Activated naive CD8-positive, alpha-beta T cell treated with anti-CD3 and anti-CD28 coated beads for 36 hours (primary cell): Measurements from ENCODE around the gene CCDC167. TPM values are rescaled to one million over a fixed set of nuclear protein-coding genes. Genes with fewer than 3 reads are reported as not detected.

Source experiments
- DNase-seq: peaks from one replicate; pipeline ENCODE4 v3.0.0; 2021
- H3K27ac Mint-ChIP-seq: one replicate; pipeline ENCODE4 v1.8.0; 2022; ENCODE audit warnings: mild to moderate bottlenecking, moderate library complexity, mixed read lengths
- H3K27me3 Mint-ChIP-seq: one replicate; pipeline ENCODE4 v1.8.0; 2022; ENCODE audit warnings: mild to moderate bottlenecking, mixed read lengths
- H3K36me3 Mint-ChIP-seq: one replicate; pipeline ENCODE4 v1.8.0; 2021; ENCODE audit warnings: mild to moderate bottlenecking, mixed read lengths
- H3K4me1 Mint-ChIP-seq: one replicate; pipeline ENCODE4 v1.8.0; 2021; ENCODE audit warnings: mixed read lengths
- H3K4me3 Mint-ChIP-seq: one replicate; pipeline ENCODE4 v1.8.0; 2022; ENCODE audit warnings: mild to moderate bottlenecking, moderate library complexity, mixed read lengths
- H3K9me3 Mint-ChIP-seq: one replicate; pipeline ENCODE4 v1.8.0; 2022; ENCODE audit warnings: mixed read lengths
- total RNA-seq, 2 experiments: library from RNA; stranded (reverse); gene quantifications; one replicate each; pipeline ENCODE4 v1.2.3, GENCODE V29; 2021

Gene CCDC167
- total RNA-seq, 2 experiments from 2014 or later, result 50.0 to 51.0 TPM

- H3K27me3 Mint-ChIP-seq, result no peaks in the 10 kb centered on the region
- peak; percentile 55 for DNase-seq
- H3K9me3 Mint-ChIP-seq, result no peaks in the 10 kb centered on the region
- no peak overlapping the region for H3K27ac Mint-ChIP-seq
- peak overlapping the region; percentile 72 for H3K4me3 Mint-ChIP-seq
- no peaks in the 10 kb centered on the region for H3K36me3 Mint-ChIP-seq
- peaks cover 17% of the 10 kb centered on the region for H3K4me1 Mint-ChIP-seq
Measured at GRCh38 chr6:37535759-37536490, 36.2 kb upstream of the CCDC167 start.

DNA sequence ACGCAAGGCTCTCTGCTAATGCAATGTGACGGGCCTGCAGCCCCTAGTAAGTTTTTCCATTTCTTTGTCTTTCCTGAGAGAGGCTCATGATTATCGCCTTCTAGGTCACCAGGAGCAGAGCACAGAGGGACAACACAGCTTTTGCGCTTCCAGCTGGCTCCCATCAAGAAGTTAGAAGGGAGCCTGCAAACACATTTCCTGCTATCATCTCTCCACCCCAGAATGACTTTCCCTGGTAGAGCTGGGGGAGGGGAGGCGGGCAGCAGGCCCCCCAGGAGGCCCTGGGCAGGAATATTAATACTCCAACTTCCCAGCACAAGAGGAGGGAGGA is 35.7 kb upstream of the CCDC167 start:
- DNase-seq, result no peak
- peaks cover 15% of the 10 kb centered on the region for H3K4me1 Mint-ChIP-seq
- H3K9me3 Mint-ChIP-seq, result no peaks in the 10 kb centered on the region
- no peaks in the 10 kb centered on the region for H3K36me3 Mint-ChIP-seq
- no peak overlapping the region for H3K27ac Mint-ChIP-seq
- H3K27me3 Mint-ChIP-seq, result no peaks in the 10 kb centered on the region
- peak overlapping the region; percentile 72 for H3K4me3 Mint-ChIP-seq

DNA sequence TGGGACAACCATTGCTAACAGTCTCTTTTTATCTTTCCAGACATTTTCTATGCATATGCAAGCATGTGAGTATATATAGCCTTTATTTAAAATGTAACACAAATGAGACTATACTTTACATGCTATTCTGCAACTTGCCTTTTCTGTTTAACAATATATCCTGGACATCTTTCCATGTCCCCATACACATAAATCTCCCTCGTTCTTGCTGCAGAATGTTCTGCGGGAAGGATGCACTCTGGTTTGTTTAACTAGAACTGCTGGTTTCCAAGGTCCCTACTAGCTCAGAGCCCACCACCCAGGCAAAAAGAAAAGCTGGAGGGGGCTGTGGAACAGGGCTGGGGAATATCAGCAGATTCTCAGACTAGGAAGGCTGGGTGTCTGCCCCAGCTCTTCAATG is 35.2 kb upstream of the CCDC167 start:
- Mint-ChIP-seq H3K4me3 (no peak overlapping the region), H3K9me3 (no peaks in the 10 kb centered on the region), H3K27me3 (no peaks in the 10 kb centered on the region), H3K36me3 (no peaks in the 10 kb centered on the region), H3K27ac (no peak overlapping the region), H3K4me1 (peaks cover 10% of the 10 kb centered on the region)
- no peak for DNase-seq

DNA sequence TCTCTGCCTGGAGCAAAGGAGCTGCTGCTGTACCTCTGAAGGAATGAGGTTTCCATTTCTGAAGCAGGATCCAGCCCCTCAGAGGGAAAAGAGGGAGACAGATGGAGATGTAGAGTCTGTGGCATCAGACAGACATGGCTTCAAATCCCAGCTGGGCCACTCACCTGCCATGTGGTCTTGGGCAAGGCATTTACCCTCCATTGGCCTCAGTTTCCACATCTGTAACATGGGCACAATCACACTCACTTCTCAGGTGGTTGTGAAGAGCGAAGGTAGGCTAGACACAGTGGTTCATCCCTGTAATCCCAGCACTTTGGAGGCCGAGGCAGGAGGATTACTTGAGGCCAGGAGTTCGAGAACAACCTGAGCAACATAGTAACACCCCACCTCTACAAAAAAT is 32.4 kb upstream of the CCDC167 start:
- no peak overlapping the region for H3K4me3 Mint-ChIP-seq
- no peaks in the 10 kb centered on the region for H3K27me3 Mint-ChIP-seq
- H3K27ac Mint-ChIP-seq, result no peak overlapping the region

GRCh38 chr6:37531437-37532036 is 31.8 kb upstream of the CCDC167 start:
- DNase-seq, result no peak
- no peaks in the 10 kb centered on the region for H3K36me3 Mint-ChIP-seq
- H3K9me3 Mint-ChIP-seq, result no peaks in the 10 kb centered on the region
- H3K4me3 Mint-ChIP-seq, result no peak overlapping the region
- H3K27ac Mint-ChIP-seq, result no peak overlapping the region
- peaks cover 8% of the 10 kb centered on the region for H3K4me1 Mint-ChIP-seq
- no peaks in the 10 kb centered on the region for H3K27me3 Mint-ChIP-seq

More for the DNA sequence above, 32.4 kb upstream of the CCDC167 start:
- DNase-seq, result no peak
- no peaks in the 10 kb centered on the region for H3K9me3 Mint-ChIP-seq
- H3K4me1 Mint-ChIP-seq, result peaks cover 8% of the 10 kb centered on the region
- no peaks in the 10 kb centered on the region for H3K36me3 Mint-ChIP-seq

DNA sequence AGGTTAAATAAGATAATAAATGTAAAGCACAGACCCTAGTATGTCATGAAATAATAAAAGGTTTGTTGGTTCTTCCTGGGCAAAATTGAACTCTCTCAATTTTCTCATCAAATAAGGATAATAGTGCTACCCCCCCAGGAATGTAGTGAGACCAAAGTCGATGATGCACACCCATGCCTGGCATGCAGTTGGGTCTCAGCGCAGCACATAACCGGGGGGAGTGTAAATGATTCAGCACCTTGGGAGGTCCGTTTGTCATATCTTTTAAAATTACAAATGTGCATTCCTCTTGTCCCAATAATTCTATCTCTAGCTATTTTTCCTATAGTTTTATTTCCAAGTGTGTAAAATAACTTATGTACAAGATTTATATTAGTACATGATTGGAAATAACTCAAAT is 31.3 kb upstream of the CCDC167 start:
- DNase-seq, result no peak
- peaks cover 7% of the 10 kb centered on the region for H3K4me1 Mint-ChIP-seq
- H3K27me3 Mint-ChIP-seq, result no peaks in the 10 kb centered on the region
- no peaks in the 10 kb centered on the region for H3K9me3 Mint-ChIP-seq
- H3K36me3 Mint-ChIP-seq, result no peaks in the 10 kb centered on the region
- no peak overlapping the region for H3K4me3 Mint-ChIP-seq
- H3K27ac Mint-ChIP-seq, result no peak overlapping the region

DNA sequence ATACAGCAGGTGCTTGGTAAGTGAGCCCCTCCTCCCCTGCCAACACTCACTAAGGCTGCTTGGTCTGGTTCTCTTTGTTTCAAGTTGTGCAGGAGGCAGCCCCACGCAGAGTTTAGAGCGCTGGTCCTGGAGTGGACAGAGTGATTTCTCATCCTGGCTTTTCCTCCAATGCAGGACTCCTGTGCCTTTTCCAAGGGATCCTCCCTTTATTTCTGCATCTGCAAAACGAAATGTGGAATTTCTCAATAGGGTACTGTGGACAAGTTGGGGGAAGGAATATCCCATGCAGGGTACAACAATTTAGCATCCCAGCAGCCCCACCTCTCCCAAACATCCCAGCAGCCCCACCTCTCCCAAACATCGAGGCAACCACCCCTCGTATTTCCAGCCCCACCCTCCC is 30.6 kb upstream of the CCDC167 start:
- no peak overlapping the region for H3K27ac Mint-ChIP-seq
- no peaks in the 10 kb centered on the region for H3K27me3 Mint-ChIP-seq
- H3K9me3 Mint-ChIP-seq, result no peaks in the 10 kb centered on the region

GRCh38 chr6:37528541-37528940 is 28.8 kb upstream of the CCDC167 start:
- H3K9me3 Mint-ChIP-seq, result no peaks in the 10 kb centered on the region
- no peak overlapping the region for H3K27ac Mint-ChIP-seq
- DNase-seq, result no peak
- no peaks in the 10 kb centered on the region for H3K36me3 Mint-ChIP-seq
- H3K4me3 Mint-ChIP-seq, result no peak overlapping the region
- no peaks in the 10 kb centered on the region for H3K4me1 Mint-ChIP-seq
- no peaks in the 10 kb centered on the region for H3K27me3 Mint-ChIP-seq

More for the DNA sequence above, 30.6 kb upstream of the CCDC167 start:
- no peaks in the 10 kb centered on the region for H3K36me3 Mint-ChIP-seq
- peaks cover under 1% of the 10 kb centered on the region for H3K4me1 Mint-ChIP-seq
- DNase-seq, result no peak
- no peak overlapping the region for H3K4me3 Mint-ChIP-seq

DNA sequence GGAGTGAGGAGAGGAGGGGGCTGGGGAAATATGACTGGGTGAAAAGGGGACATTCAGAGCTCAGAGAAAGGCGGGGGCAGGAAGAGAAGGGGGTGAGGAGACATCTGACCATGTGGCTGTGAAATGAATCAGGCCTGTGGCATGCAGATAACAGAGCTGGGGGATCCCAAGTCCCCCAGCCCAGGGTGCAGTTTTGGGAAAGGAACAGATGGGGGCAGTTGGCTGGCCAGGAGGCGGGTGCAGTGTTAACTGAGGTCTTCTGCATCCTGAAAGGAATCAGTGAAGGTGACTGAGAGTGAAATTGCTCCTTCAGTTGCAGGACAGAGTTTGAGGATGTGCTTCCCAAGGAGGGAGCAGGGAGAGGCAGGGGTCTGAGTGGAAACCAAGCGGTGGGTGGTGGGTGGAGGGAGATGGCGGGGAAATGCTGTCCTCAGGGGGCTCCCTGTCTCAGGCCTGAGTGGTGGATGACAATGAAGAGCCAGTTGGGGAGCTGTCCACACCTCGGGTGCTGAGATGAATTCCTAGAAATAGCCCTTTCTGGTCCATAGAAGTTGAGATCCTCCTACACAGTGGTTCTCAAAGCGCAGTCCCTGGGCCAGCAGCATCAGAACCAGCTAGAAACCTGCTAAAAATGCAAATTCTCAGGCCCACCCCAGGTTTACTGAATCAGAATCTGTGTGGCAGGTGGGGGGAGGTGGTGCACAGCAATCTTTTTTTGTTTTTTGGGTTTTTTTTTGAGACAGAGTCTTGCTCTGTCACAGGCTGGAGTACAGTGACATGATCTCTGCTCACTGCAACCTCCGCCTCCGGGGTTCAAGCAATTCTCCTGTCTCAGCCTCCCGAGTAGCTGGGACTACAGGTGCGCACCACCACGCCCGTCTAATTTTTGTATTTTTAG is 26.0 kb upstream of the CCDC167 start:
- Mint-ChIP-seq H3K9me3 (no peaks in the 10 kb centered on the region), H3K27me3 (no peaks in the 10 kb centered on the region), H3K36me3 (no peaks in the 10 kb centered on the region), H3K27ac (no peak overlapping the region), H3K4me3 (no peak overlapping the region), H3K4me1 (peaks cover 19% of the 10 kb centered on the region)
- DNase-seq, result no peak

DNA sequence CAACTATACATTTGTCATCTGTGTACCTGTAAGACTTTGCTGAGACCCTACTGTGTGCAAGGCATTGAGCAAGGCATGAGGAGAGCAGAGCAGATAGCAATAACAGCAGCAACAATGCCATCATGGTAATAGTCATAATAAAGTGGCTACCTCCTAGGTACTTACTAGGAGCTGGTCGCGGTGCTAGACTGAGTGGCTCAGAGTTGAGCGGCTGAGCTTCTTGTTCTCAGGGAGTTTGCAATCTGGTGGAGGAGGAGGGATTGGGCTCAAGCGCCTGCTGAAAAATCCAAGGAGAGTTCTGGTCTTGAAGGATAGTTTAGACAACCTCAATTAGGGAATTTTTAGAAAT is 25.3 kb upstream of the CCDC167 start:
- Mint-ChIP-seq H3K27ac (no peak overlapping the region), H3K36me3 (peaks cover 2% of the 10 kb centered on the region), H3K4me3 (no peak overlapping the region), H3K27me3 (no peaks in the 10 kb centered on the region), H3K9me3 (no peaks in the 10 kb centered on the region), H3K4me1 (peaks cover 22% of the 10 kb centered on the region)
- no peak for DNase-seq

GRCh38 chr6:37524025-37524969 is 24.6 kb upstream of the CCDC167 start:
- H3K27ac Mint-ChIP-seq, result no peak overlapping the region
- peaks cover 4% of the 10 kb centered on the region for H3K36me3 Mint-ChIP-seq
- peaks cover 22% of the 10 kb centered on the region for H3K4me1 Mint-ChIP-seq

DNA sequence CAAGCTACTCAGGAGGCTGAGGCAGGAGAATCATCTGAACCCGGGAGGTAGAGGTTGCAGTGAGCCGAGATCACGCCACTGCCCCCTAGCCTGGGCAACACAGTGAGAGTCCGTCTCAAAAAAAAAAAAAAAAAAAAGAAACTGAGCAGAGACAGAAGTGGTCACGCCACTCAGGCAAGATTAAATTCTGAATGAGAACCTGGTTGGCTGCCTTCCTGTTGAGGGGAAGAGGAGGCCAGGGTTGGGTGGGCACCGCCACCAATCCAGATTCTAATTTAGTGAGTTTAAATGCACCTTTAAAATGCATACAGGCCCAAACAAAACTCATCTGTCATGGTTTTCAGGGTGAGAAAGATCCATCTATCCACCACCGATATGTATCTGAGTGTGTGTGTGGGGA is 23.7 kb upstream of the CCDC167 start:
- peaks cover 11% of the 10 kb centered on the region for H3K36me3 Mint-ChIP-seq
- no peaks in the 10 kb centered on the region for H3K9me3 Mint-ChIP-seq
- no peak overlapping the region for H3K27ac Mint-ChIP-seq
- no peak overlapping the region for H3K4me3 Mint-ChIP-seq
- H3K27me3 Mint-ChIP-seq, result no peaks in the 10 kb centered on the region
- no peak for DNase-seq
- peaks cover 31% of the 10 kb centered on the region for H3K4me1 Mint-ChIP-seq

More at GRCh38 chr6:37524025-37524969, 24.6 kb upstream of the CCDC167 start:
- Mint-ChIP-seq H3K9me3 (no peaks in the 10 kb centered on the region), H3K4me3 (no peak overlapping the region), H3K27me3 (no peaks in the 10 kb centered on the region)
- DNase-seq, result no peak

DNA sequence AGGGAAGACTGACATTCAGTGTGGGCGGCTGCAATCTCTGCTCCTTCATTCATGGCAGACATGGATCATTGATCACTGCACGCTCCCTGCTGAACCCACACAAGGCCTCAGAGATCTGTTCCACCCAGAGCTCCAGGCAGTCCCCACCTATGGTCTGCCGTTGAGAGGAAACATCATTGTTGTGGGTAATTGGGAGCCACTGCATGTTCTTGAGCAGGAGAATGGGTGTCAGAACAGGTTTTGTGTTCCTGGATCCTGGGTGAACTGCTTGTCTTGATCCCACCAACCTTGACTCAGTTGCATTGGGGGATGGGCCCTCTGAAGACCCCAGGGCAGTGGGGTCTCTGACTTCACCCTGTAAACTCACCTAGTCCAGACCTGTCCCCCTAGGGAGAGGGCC is 23.1 kb upstream of the CCDC167 start:
- Mint-ChIP-seq H3K36me3 (peaks cover 11% of the 10 kb centered on the region), H3K27me3 (no peaks in the 10 kb centered on the region), H3K9me3 (no peaks in the 10 kb centered on the region), H3K27ac (no peak overlapping the region), H3K4me3 (no peak overlapping the region), H3K4me1 (peaks cover 37% of the 10 kb centered on the region)
- no peak for DNase-seq

DNA sequence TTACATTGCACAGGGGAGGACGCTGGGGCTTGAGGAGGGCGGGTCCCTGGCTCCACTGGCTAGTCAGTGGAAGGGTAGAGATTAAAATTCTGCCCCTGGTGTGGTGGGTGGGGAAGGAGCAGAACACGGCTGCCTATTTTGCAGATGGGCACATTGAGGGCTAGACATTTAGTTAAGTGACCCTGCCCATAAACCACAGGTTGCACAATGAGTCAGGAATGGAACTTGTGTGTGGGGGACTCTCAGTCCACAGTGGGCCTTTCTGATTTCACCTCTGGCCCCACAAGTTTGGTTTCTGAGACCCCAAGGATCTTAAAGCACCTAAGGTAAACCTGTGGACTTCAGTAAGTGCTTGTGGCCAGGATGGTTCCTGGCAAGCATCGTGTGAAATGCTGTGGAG is 22.0 kb upstream of the CCDC167 start:
- H3K4me1 Mint-ChIP-seq, result peaks cover 48% of the 10 kb centered on the region
- H3K27ac Mint-ChIP-seq, result no peak overlapping the region
- no peak overlapping the region for H3K4me3 Mint-ChIP-seq
- no peaks in the 10 kb centered on the region for H3K27me3 Mint-ChIP-seq
- H3K36me3 Mint-ChIP-seq, result peaks cover 11% of the 10 kb centered on the region
- H3K9me3 Mint-ChIP-seq, result no peaks in the 10 kb centered on the region
- DNase-seq, result no peak
